Lung (tissue), 12 donors: ENCODE measurements around the gene MAPK12. TPM values are rescaled to one million over a fixed set of nuclear protein-coding genes. Genes with fewer than 3 reads are reported as not detected.

Source experiments
- ATAC-seq: fragments of 200-7000 bp; cut with Tn5 transposase; one replicate; pipeline ENCODE4 v1.9.1; 2020; ENCODE audit warnings: moderate number of reproducible peaks; ENCODE audit not compliant: insufficient read depth, low FRiP score
- DNase-seq, 3 donors: peaks; one replicate each; pipeline ENCODE4 v3.0.0-alpha.2; 2013 to 2017
- H3K27ac ChIP-seq, 2 donors: one replicate each; pipeline ENCODE4 v1.5.1; 2013; ENCODE audit warnings: mild to moderate bottlenecking in 2 of 2, moderate library complexity in 2 of 2, control low read depth in 1 of 2, inconsistent platforms in 1 of 2, low read depth in 1 of 2, low read length in 1 of 2
- H3K27me3 ChIP-seq, 3 donors: one replicate each; pipeline ENCODE4 v1.5.1; 2013; ENCODE audit warnings: low read length in 2 of 3; ENCODE audit not compliant: control insufficient read depth in 3 of 3, insufficient read depth in 3 of 3
- H3K36me3 ChIP-seq, 4 donors: one replicate each; pipeline ENCODE4 v1.5.1; 2013; ENCODE audit warnings: low read length in 4 of 4, mild to moderate bottlenecking in 1 of 4, moderate library complexity in 1 of 4; ENCODE audit not compliant: control insufficient read depth in 4 of 4, insufficient read depth in 4 of 4
- H3K4me1 ChIP-seq, 5 donors: one replicate each; pipeline ENCODE4 v1.5.1; 2013; ENCODE audit warnings: low read length in 5 of 5, mild to moderate bottlenecking in 2 of 5, moderate library complexity in 1 of 5; ENCODE audit not compliant: control insufficient read depth in 5 of 5, insufficient read depth in 5 of 5
- H3K4me3 ChIP-seq: one replicate; pipeline ENCODE4 v1.5.1; 2013; ENCODE audit warnings: mild to moderate bottlenecking, control low read depth, moderate library complexity
- H3K9ac ChIP-seq, 2 donors: one replicate each; pipeline ENCODE4 v1.5.1; 2013; ENCODE audit warnings: low read length in 2 of 2, control low read depth in 1 of 2; ENCODE audit not compliant: insufficient read depth in 1 of 2
- H3K9me3 ChIP-seq, 4 donors: one replicate each; pipeline ENCODE4 v1.5.1; 2013; ENCODE audit warnings: low read length in 3 of 4, mild to moderate bottlenecking in 1 of 4, moderate library complexity in 1 of 4; ENCODE audit not compliant: control insufficient read depth in 4 of 4, insufficient read depth in 3 of 4
- CTCF ChIP-seq: IDR thresholded peaks from 2 replicates; pipeline ENCODE4 v1.5.1; 2012; ENCODE audit warnings: mild to moderate bottlenecking; ENCODE audit errors: control extremely low read depth, extremely low read depth
- WGBS, 2 donors: extraction: QIAGEN DNeasy Blood & Tissue Kit; methylation state at CpG; one replicate each; pipeline ENCODE4 v1.1.7; 2013; 5-methylcytosine and 5-hydroxymethylcytosine counted together
- polyA plus RNA-seq, 2 donors: library from polyadenylated mRNA; stranded (reverse); fragments of 200-250 nt; gene quantifications; one replicate each; pipeline ENCODE4 v1.2.1, GENCODE V29; 2013
- total RNA-seq, 2 donors: library from RNA; depleted of rRNA in 1 of 2; stranded (reverse); fragments of >200 nt in 1 of 2; gene quantifications; one replicate each; pipeline ENCODE4 v1.2.1, GENCODE V29; 2014 to 2021
- donor health status: control.
- donor health status: control.
- donor health status: Bipolar disorder and iron deficiency.
- donor health status: healthy.
- donor health status: DM: yes; HTN: yes; CAD: no.

The MAPK12 gene
- total and polyA plus RNA-seq, 4 donors, result 10.4 to 13.1 (median 11.9) TPM

GRCh38 chr22:50248196-50249081 is 13.0 kb downstream of the MAPK12 start:
- DNase-seq (no peak), ATAC-seq (no peak)
- Histone ChIP-seq H3K4me3 (no peak overlapping the region), H3K4me1 (peaks cover 3 to 28% (median 8%) of the 10 kb centered on the region in 5 donors), H3K9ac (no peak overlapping the region), H3K36me3 (peaks cover 0 to 16% (median 12%) of the 10 kb centered on the region in 4 donors), H3K27ac (no peak overlapping the region), H3K27me3 (no peaks in the 10 kb centered on the region), H3K9me3 (no peaks in the 10 kb centered on the region)
- no peak for TF ChIP-seq CTCF
- 91 to 94% methylated on average over 29 of the region's 29 CpGs for WGBS, 2 donors

- no peak for TF ChIP-seq CTCF
- no peak overlapping the region for H3K27ac ChIP-seq
- no peak overlapping the region for H3K4me3 ChIP-seq
- H3K9ac ChIP-seq, result no peak overlapping the region
- DNase-seq (peak in 2 of 3 donors; percentile 53 to 70), ATAC-seq (no peak)
- WGBS, 2 donors, result 59 to 69% methylated on average over 16 of the region's 16 CpGs
- H3K36me3 ChIP-seq, result peaks cover 0 to 16% (median 12%) of the 10 kb centered on the region in 4 donors
- peaks cover 3 to 33% (median 8%) of the 10 kb centered on the region in 5 donors for H3K4me1 ChIP-seq
- H3K27me3 ChIP-seq, result no peaks in the 10 kb centered on the region
- no peaks in the 10 kb centered on the region for H3K9me3 ChIP-seq
Observed at GRCh38 chr22:50247748-50248147, 13.7 kb downstream of the MAPK12 start.

GRCh38 chr22:50246242-50247175 is 15.0 kb downstream of the MAPK12 start:
- DNase-seq (no peak), ATAC-seq (no peak)
- no peaks in the 10 kb centered on the region for H3K9me3 ChIP-seq
- peaks cover 0 to 16% (median 12%) of the 10 kb centered on the region in 4 donors for H3K36me3 ChIP-seq
- peaks cover 7 to 45% (median 9%) of the 10 kb centered on the region in 5 donors for H3K4me1 ChIP-seq
- no peaks in the 10 kb centered on the region for H3K27me3 ChIP-seq
- no peak overlapping the region for H3K9ac ChIP-seq
- 89% methylated on average over 20 of the region's 20 CpGs for WGBS, 2 donors
- no peak for TF ChIP-seq CTCF
- no peak overlapping the region for H3K4me3 ChIP-seq
- H3K27ac ChIP-seq, result peak overlapping the region in 1 of 2 donors; percentile 11
